WERI-Rb-1 (cell line): ENCODE results near the gene FREM2.

Experiments
- DNase-seq: peaks from one replicate; pipeline ENCODE4 v3.0.0-alpha.2; 2020
- H3K27ac ChIP-seq: fragments of 250-450 bp; sonication (Bioruptor Pico); 2 replicates; pipeline ENCODE4 v1.5.1; 2020; ENCODE audit warnings: mild to moderate bottlenecking, moderate library complexity
- H3K27me3 ChIP-seq: fragments of 250-450 bp; sonication (Bioruptor Pico); 2 replicates; pipeline ENCODE4 v1.5.1; 2021; ENCODE audit warnings: mild to moderate bottlenecking, low read depth, moderate library complexity; ENCODE audit not compliant: insufficient read depth, severe bottlenecking
- H3K36me3 ChIP-seq: fragments of 250-450 bp; sonication (Bioruptor Pico); 2 replicates; pipeline ENCODE4 v1.5.1; 2020; ENCODE audit warnings: mild to moderate bottlenecking, moderate library complexity
- H3K4me3 ChIP-seq: 2 replicates; pipeline ENCODE4 v1.5.1; 2011; ENCODE audit warnings: low read depth, mild to moderate bottlenecking, control low read depth, low read length
- H3K9me3 ChIP-seq: fragments of 250-450 bp; sonication (Bioruptor Pico); 2 replicates; pipeline ENCODE4 v1.5.1; 2021; ENCODE audit warnings: mild to moderate bottlenecking, moderate library complexity; ENCODE audit not compliant: severe bottlenecking
- CTCF ChIP-seq: IDR thresholded peaks from 2 replicates; pipeline ENCODE4 v1.5.1; 2011; ENCODE audit warnings: low read depth, mild to moderate bottlenecking, control low read depth, inconsistent platforms, low read length

FREM2 gene

GRCh38 chr13:38875186-38875875 lies 188.5 kb downstream of the FREM2 start:
- no peaks in the 10 kb centered on the region for H3K9me3 ChIP-seq
- no peak for TF ChIP-seq CTCF
- no peaks in the 10 kb centered on the region for H3K27me3 ChIP-seq
- H3K4me3 ChIP-seq, result no peak overlapping the region
- H3K27ac ChIP-seq, result no peak overlapping the region
- DNase-seq, result no peak
- no peaks in the 10 kb centered on the region for H3K36me3 ChIP-seq

- Histone ChIP-seq H3K27ac (no peak overlapping the region), H3K36me3 (no peaks in the 10 kb centered on the region), H3K27me3 (no peaks in the 10 kb centered on the region), H3K4me3 (no peak overlapping the region), H3K9me3 (no peaks in the 10 kb centered on the region)
- no peak for TF ChIP-seq CTCF
- DNase-seq, result no peak
Measured at GRCh38 chr13:38879278-38879677, 192.4 kb downstream of the FREM2 start.

GRCh38 chr13:38879786-38880185 lies 192.9 kb downstream of the FREM2 start:
- Histone ChIP-seq H3K27me3 (no peaks in the 10 kb centered on the region), H3K27ac (no peak overlapping the region), H3K36me3 (no peaks in the 10 kb centered on the region), H3K9me3 (no peaks in the 10 kb centered on the region), H3K4me3 (no peak overlapping the region)
- TF ChIP-seq CTCF, result no peak
- no peak for DNase-seq

GRCh38 chr13:38880397-38880796 lies 193.5 kb downstream of the FREM2 start:
- no peak for TF ChIP-seq CTCF
- H3K27ac ChIP-seq, result no peak overlapping the region
- no peak overlapping the region for H3K4me3 ChIP-seq
- H3K36me3 ChIP-seq, result no peaks in the 10 kb centered on the region
- no peaks in the 10 kb centered on the region for H3K9me3 ChIP-seq
- no peaks in the 10 kb centered on the region for H3K27me3 ChIP-seq
- DNase-seq, result no peak

- no peak for DNase-seq
- Histone ChIP-seq H3K27ac (no peak overlapping the region), H3K4me3 (no peak overlapping the region), H3K9me3 (no peaks in the 10 kb centered on the region), H3K36me3 (no peaks in the 10 kb centered on the region), H3K27me3 (no peaks in the 10 kb centered on the region)
- TF ChIP-seq CTCF, result no peak
Measured at GRCh38 chr13:38883783-38884182, 196.9 kb downstream of the FREM2 start.

GRCh38 chr13:38888309-38888708 lies 201.4 kb downstream of the FREM2 start:
- Histone ChIP-seq H3K36me3 (no peaks in the 10 kb centered on the region), H3K27ac (no peak overlapping the region), H3K27me3 (no peaks in the 10 kb centered on the region), H3K4me3 (no peak overlapping the region), H3K9me3 (no peaks in the 10 kb centered on the region)
- DNase-seq, result no peak
- no peak for TF ChIP-seq CTCF
